Measurements from ENCODE around the gene DIRAS3.

Gene DIRAS3

DNA sequence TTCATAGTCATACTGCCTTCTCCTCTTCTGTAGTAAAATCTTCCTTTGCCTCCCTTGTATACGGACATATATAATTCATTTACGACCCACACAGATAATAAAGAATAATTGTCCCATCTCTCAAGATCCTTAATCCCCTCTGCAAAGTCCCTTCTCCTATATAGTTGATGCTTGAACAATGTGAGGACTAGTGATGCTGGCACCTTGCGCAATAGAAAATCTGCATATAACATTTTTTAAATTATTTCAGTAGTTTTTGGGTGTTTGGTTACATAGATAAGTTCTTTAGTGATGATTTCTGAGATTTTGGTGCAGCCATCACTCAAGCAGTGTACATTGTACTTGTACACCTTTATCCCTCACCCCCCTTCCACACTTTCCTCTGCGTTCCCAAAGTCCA lies 21.0 kb downstream of the DIRAS3 start:
- no peaks in the 10 kb centered on the region for H3K27me3 ChIP-seq (ENCODE audit: control insufficient read depth in 5 of 5, insufficient read depth in 4 of 5, low read length in 5 of 5)

DNA sequence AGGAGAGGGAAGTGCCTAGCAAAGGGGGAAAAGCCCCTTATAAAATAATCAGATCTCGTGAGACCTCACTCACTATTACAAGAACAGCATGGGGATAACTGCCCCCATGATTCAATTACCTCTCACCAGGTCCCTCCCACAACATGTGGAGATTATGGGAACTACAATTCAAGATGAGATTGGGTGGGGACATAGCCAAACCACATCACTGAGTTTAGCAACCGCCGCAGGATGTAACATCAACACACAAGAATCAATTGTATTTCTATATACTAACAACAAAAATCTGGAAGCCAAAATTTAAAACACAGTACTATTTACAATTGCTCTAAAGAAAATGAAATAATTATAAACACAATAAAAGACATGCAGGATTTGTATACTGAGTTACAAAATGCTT lies 21.9 kb downstream of the DIRAS3 start:
- H3K4me1 ChIP-seq (ENCODE audit: control insufficient read depth in 5 of 5, insufficient read depth in 5 of 5, low read length in 5 of 5), result no peaks in the 10 kb centered on the region
- H3K27me3 ChIP-seq (ENCODE audit: control insufficient read depth in 5 of 5, insufficient read depth in 4 of 5, low read length in 5 of 5), result no peaks in the 10 kb centered on the region
- no peak overlapping the region for H3K9ac ChIP-seq (ENCODE audit: low read length in 5 of 5)

More for the DNA sequence above, 21.0 kb downstream of the DIRAS3 start:
- Histone ChIP-seq H3K9me3 (ENCODE audit: control insufficient read depth in 5 of 5, low read length in 5 of 5) (no peaks in the 10 kb centered on the region), H3K27ac (ENCODE audit: low read depth, low read length) (no peak overlapping the region), H3K4me1 (ENCODE audit: control insufficient read depth in 5 of 5, insufficient read depth in 5 of 5, low read length in 5 of 5) (no peaks in the 10 kb centered on the region), H3K4me3 (ENCODE audit: low read depth in 1 of 5, low read length in 5 of 5) (no peak overlapping the region), H3K9ac (ENCODE audit: low read length in 5 of 5) (no peak overlapping the region), H3K36me3 (ENCODE audit: control insufficient read depth in 5 of 5, insufficient read depth in 5 of 5, low read length in 5 of 5) (no peaks in the 10 kb centered on the region)

DNA sequence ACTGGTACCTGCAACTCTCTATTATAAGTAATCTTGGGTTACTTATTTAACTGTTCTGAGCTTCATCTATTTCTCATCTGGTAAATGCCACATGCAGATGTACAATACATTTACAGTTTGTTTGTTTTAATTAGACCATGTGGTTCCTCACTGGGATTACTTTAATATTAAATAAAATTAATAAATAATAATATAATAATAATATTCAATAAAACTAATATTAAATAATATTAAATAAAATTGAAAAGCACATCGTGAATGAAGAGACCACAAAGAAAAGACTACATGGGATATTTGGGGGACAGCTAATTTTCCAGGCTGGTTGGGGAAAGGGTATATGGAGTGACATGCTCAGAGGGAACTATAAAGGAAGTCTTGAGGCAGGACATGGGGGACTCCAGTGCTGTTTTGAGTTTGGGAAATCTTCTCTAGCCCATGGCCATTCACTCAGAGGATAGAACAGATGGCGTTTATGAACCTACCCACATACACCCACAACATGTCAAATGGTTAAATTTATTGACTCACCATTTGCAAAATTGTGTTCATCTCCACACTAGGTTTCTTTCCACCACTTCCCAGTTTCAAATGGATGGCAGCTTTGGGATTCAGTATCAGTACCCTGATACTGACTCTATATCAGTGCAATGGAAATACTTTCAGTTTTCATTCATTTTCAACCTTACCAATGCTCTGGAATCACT lies 25.6 kb downstream of the DIRAS3 start:
- no peak overlapping the region for H3K4me3 ChIP-seq (ENCODE audit: low read depth in 1 of 5, low read length in 5 of 5)
- H3K9ac ChIP-seq (ENCODE audit: low read length in 5 of 5), result no peak overlapping the region
- H3K27me3 ChIP-seq (ENCODE audit: control insufficient read depth in 5 of 5, insufficient read depth in 4 of 5, low read length in 5 of 5), result no peaks in the 10 kb centered on the region
- H3K4me1 ChIP-seq (ENCODE audit: control insufficient read depth in 5 of 5, insufficient read depth in 5 of 5, low read length in 5 of 5), result no peaks in the 10 kb centered on the region
- H3K36me3 ChIP-seq (ENCODE audit: control insufficient read depth in 5 of 5, insufficient read depth in 5 of 5, low read length in 5 of 5), result no peaks in the 10 kb centered on the region
- no peak overlapping the region for H3K27ac ChIP-seq (ENCODE audit: low read depth, low read length)
- H3K9me3 ChIP-seq (ENCODE audit: control insufficient read depth in 5 of 5, low read length in 5 of 5), result no peaks in the 10 kb centered on the region

More for the DNA sequence above, 21.9 kb downstream of the DIRAS3 start:
- no peaks in the 10 kb centered on the region for H3K36me3 ChIP-seq (ENCODE audit: control insufficient read depth in 5 of 5, insufficient read depth in 5 of 5, low read length in 5 of 5)
- H3K4me3 ChIP-seq (ENCODE audit: low read depth in 1 of 5, low read length in 5 of 5), result no peak overlapping the region
- H3K27ac ChIP-seq (ENCODE audit: low read depth, low read length), result no peak overlapping the region
- no peaks in the 10 kb centered on the region for H3K9me3 ChIP-seq (ENCODE audit: control insufficient read depth in 5 of 5, low read length in 5 of 5)

DNA sequence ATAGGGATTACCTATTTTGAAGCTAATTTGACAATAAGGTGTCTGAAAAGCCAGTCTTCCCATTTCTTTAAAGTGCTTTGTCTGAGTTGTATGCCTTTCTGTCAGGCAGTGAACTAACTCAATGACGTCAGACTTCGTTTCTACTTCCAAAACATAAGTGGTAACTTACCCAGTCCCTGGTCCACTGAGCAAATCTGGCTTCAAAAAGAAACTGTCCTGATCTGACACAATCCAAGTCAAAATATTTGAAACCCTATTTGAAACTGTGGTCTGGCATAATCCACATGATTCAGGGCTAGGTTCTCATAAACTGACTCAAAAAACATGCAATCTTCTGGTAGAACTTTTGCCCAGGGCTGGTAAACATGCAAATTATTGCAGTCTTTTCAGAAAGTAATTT lies 34.0 kb downstream of the DIRAS3 start:
- H3K9ac ChIP-seq (ENCODE audit: low read length in 5 of 5), result no peak overlapping the region
- no peak overlapping the region for H3K27ac ChIP-seq (ENCODE audit: low read depth, low read length)
- no peaks in the 10 kb centered on the region for H3K9me3 ChIP-seq (ENCODE audit: control insufficient read depth in 5 of 5, low read length in 5 of 5)
- no peaks in the 10 kb centered on the region for H3K27me3 ChIP-seq (ENCODE audit: control insufficient read depth in 5 of 5, insufficient read depth in 4 of 5, low read length in 5 of 5)
- H3K4me3 ChIP-seq (ENCODE audit: low read depth in 1 of 5, low read length in 5 of 5), result no peak overlapping the region
- H3K4me1 ChIP-seq (ENCODE audit: control insufficient read depth in 5 of 5, insufficient read depth in 5 of 5, low read length in 5 of 5), result no peaks in the 10 kb centered on the region
- H3K36me3 ChIP-seq (ENCODE audit: control insufficient read depth in 5 of 5, insufficient read depth in 5 of 5, low read length in 5 of 5), result no peaks in the 10 kb centered on the region

DNA sequence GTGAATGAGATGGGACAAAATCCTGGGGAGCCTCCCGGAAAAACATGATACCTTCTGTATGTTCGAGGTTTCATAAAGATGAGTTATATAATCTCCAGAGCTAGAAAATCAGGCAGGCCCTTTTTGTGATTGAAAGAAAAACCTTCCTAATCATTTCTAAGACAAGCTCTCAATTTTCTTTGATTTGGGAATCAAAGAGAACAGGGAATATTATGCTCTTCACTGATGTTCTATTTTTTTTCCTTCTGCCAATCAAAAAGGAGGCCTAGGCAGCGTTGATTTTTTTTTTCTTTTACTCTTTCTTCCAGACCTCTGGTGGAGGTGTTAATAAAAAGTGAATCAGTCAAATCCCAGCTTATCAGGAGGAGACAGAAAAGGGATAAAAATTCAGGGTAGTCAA lies 34.5 kb downstream of the DIRAS3 start:
- Histone ChIP-seq H3K9me3 (ENCODE audit: control insufficient read depth in 5 of 5, low read length in 5 of 5) (no peaks in the 10 kb centered on the region), H3K4me3 (ENCODE audit: low read depth in 1 of 5, low read length in 5 of 5) (no peak overlapping the region), H3K36me3 (ENCODE audit: control insufficient read depth in 5 of 5, insufficient read depth in 5 of 5, low read length in 5 of 5) (no peaks in the 10 kb centered on the region), H3K27me3 (ENCODE audit: control insufficient read depth in 5 of 5, insufficient read depth in 4 of 5, low read length in 5 of 5) (no peaks in the 10 kb centered on the region), H3K27ac (ENCODE audit: low read depth, low read length) (no peak overlapping the region), H3K4me1 (ENCODE audit: control insufficient read depth in 5 of 5, insufficient read depth in 5 of 5, low read length in 5 of 5) (no peaks in the 10 kb centered on the region), H3K9ac (ENCODE audit: low read length in 5 of 5) (no peak overlapping the region)

DNA sequence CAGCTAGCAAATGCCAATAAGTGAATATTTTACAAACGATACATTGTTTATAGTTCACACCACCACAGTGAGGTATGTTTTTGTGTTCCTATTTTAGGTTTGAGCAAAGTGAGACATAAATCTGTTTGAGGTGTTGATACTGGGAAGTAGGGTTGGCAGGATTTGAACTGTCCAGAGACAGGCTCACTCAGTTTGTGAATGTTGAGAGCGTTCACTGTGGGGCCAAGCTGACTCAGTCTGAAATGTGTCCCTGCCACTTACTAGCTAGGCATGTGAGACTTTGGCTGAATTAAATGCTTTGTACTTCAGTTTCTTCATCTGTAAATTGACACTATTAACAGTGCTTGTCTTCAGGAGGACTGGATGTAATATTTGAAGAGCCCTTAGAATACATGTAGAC lies 35.1 kb downstream of the DIRAS3 start:
- Histone ChIP-seq H3K9ac (ENCODE audit: low read length in 5 of 5) (no peak overlapping the region), H3K27ac (ENCODE audit: low read depth, low read length) (no peak overlapping the region), H3K4me3 (ENCODE audit: low read depth in 1 of 5, low read length in 5 of 5) (no peak overlapping the region), H3K4me1 (ENCODE audit: control insufficient read depth in 5 of 5, insufficient read depth in 5 of 5, low read length in 5 of 5) (peaks cover 0 to 2% (median 0%) of the 10 kb centered on the region in 5 donors), H3K27me3 (ENCODE audit: control insufficient read depth in 5 of 5, insufficient read depth in 4 of 5, low read length in 5 of 5) (no peaks in the 10 kb centered on the region), H3K36me3 (ENCODE audit: control insufficient read depth in 5 of 5, insufficient read depth in 5 of 5, low read length in 5 of 5) (no peaks in the 10 kb centered on the region), H3K9me3 (ENCODE audit: control insufficient read depth in 5 of 5, low read length in 5 of 5) (no peaks in the 10 kb centered on the region)

DNA sequence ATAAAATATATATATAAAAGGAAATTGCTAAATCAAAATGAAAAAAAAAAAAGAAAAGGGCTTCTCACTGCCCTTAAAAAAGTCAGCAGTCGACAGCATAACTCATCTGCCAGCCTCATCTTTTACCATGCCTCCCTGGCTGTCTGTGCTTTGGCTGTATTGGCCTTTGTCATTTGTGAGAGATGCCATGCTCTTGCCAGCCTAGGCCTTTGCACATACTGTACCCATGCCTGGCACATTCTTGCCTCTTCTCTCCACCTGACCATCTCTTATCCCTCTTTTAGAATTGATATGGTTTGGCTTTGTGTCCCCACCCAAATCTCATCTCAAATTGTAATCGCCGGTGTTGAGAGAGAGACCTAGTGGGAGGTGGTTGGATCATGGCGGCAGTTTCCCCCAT lies 37.1 kb downstream of the DIRAS3 start:
- Histone ChIP-seq H3K4me3 (ENCODE audit: low read depth in 1 of 5, low read length in 5 of 5) (no peak overlapping the region), H3K9me3 (ENCODE audit: control insufficient read depth in 5 of 5, low read length in 5 of 5) (no peaks in the 10 kb centered on the region), H3K27me3 (ENCODE audit: control insufficient read depth in 5 of 5, insufficient read depth in 4 of 5, low read length in 5 of 5) (no peaks in the 10 kb centered on the region), H3K9ac (ENCODE audit: low read length in 5 of 5) (no peak overlapping the region), H3K4me1 (ENCODE audit: control insufficient read depth in 5 of 5, insufficient read depth in 5 of 5, low read length in 5 of 5) (peaks cover 0 to 2% (median 0%) of the 10 kb centered on the region in 5 donors), H3K27ac (ENCODE audit: low read depth, low read length) (no peak overlapping the region), H3K36me3 (ENCODE audit: control insufficient read depth in 5 of 5, insufficient read depth in 5 of 5, low read length in 5 of 5) (no peaks in the 10 kb centered on the region)

DNA sequence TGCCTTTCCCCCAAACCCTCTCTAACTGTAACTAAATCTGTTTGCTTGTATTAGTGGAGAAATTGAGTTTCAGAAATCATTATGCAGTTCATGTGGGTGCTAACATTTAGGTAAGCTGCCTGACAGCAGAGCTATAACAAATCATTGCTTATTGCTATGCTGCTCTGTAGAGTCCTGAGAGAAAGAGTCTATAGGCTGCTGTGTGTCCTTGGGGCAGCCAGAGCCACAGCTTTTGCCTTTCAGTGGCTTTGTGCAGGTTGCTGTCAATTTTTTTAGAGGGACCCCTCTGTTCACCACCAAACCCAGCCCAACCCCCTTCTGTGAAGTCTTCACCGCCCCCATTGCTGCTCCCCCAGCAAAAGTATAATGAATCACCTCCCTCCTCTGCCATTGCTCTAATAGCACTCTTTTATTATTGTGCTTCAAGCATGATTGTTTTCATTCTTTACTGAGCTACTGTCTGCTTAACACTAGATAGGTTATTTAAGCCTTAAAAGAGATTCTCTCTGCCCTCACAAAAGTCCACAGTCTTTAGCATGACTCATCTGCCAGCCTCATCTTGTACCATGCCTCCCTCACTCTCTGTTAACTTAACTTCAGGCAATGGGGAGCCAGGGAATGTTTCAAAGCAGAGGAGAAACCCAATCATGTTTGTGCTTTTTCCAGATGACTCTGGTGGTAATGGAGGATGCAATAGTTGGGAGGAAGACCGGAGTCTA lies 38.6 kb downstream of the DIRAS3 start:
- Histone ChIP-seq H3K9ac (ENCODE audit: low read length in 5 of 5) (no peak overlapping the region), H3K36me3 (ENCODE audit: control insufficient read depth in 5 of 5, insufficient read depth in 5 of 5, low read length in 5 of 5) (no peaks in the 10 kb centered on the region), H3K4me3 (ENCODE audit: low read depth in 1 of 5, low read length in 5 of 5) (no peak overlapping the region), H3K4me1 (ENCODE audit: control insufficient read depth in 5 of 5, insufficient read depth in 5 of 5, low read length in 5 of 5) (peaks cover 0 to 2% (median 0%) of the 10 kb centered on the region in 5 donors), H3K9me3 (ENCODE audit: control insufficient read depth in 5 of 5, low read length in 5 of 5) (no peaks in the 10 kb centered on the region), H3K27ac (ENCODE audit: low read depth, low read length) (no peak overlapping the region), H3K27me3 (ENCODE audit: control insufficient read depth in 5 of 5, insufficient read depth in 4 of 5, low read length in 5 of 5) (no peaks in the 10 kb centered on the region)

DNA sequence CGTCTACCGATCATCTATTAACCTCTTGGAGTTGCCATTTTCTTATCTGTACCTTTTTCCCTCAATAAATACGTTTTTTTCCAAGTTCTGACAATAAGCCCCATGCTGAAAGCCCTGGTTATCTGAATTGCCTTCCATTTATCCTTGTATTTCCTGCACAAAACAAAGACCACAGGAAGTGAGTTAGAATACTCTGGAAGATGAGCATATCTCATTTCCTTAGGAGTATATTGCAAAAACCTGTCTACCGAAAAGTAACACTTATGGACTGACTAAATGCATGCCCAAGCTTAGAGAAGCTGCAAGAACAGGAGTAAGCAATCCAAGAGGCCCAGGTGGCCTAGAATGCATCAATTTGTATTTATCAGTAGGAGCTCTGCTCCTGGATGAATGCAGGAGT lies 39.9 kb downstream of the DIRAS3 start:
- H3K36me3 ChIP-seq (ENCODE audit: control insufficient read depth in 5 of 5, insufficient read depth in 5 of 5, low read length in 5 of 5), result no peaks in the 10 kb centered on the region
- H3K27me3 ChIP-seq (ENCODE audit: control insufficient read depth in 5 of 5, insufficient read depth in 4 of 5, low read length in 5 of 5), result no peaks in the 10 kb centered on the region
- no peak overlapping the region for H3K4me3 ChIP-seq (ENCODE audit: low read depth in 1 of 5, low read length in 5 of 5)
- no peak overlapping the region for H3K9ac ChIP-seq (ENCODE audit: low read length in 5 of 5)
- H3K9me3 ChIP-seq (ENCODE audit: control insufficient read depth in 5 of 5, low read length in 5 of 5), result no peaks in the 10 kb centered on the region
- H3K27ac ChIP-seq (ENCODE audit: low read depth, low read length), result no peak overlapping the region
- peaks cover 0 to 2% (median 0%) of the 10 kb centered on the region in 5 donors for H3K4me1 ChIP-seq (ENCODE audit: control insufficient read depth in 5 of 5, insufficient read depth in 5 of 5, low read length in 5 of 5)

DNA sequence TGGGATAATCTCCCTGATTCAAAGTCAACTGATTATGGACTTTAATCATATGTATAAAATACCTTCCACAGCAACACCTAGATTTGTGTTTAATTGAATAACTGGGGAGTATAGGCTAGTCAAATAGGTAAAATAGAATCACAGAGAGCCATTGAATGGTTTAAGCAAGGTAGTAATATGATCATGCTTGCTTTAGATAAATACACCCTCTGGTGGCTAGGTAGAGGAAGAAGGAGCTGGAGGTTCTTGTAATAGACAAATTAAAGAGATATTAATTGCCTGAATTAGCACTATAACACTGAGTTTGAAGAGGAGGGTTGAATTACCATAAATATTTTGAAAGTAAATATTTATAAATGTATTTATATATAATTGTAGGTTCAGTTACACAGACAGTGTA lies 40.3 kb downstream of the DIRAS3 start:
- H3K4me3 ChIP-seq (ENCODE audit: low read depth in 1 of 5, low read length in 5 of 5), result no peak overlapping the region
- no peak overlapping the region for H3K27ac ChIP-seq (ENCODE audit: low read depth, low read length)
- H3K4me1 ChIP-seq (ENCODE audit: control insufficient read depth in 5 of 5, insufficient read depth in 5 of 5, low read length in 5 of 5), result peaks cover 0 to 2% (median 0%) of the 10 kb centered on the region in 5 donors
- H3K36me3 ChIP-seq (ENCODE audit: control insufficient read depth in 5 of 5, insufficient read depth in 5 of 5, low read length in 5 of 5), result no peaks in the 10 kb centered on the region
- no peak overlapping the region for H3K9ac ChIP-seq (ENCODE audit: low read length in 5 of 5)
- H3K9me3 ChIP-seq (ENCODE audit: control insufficient read depth in 5 of 5, low read length in 5 of 5), result no peaks in the 10 kb centered on the region
- no peaks in the 10 kb centered on the region for H3K27me3 ChIP-seq (ENCODE audit: control insufficient read depth in 5 of 5, insufficient read depth in 4 of 5, low read length in 5 of 5)
